Hepatocyte (in vitro differentiated cells): ENCODE results near the gene SLC25A22. TPM values are rescaled to one million over a fixed set of nuclear protein-coding genes. Genes with fewer than 3 reads are reported as not detected.
A peak's percentile ranks its signal among the peaks of the same experiment; 100 is the strongest.

Source experiments
- DNase-seq: peaks from one replicate; pipeline ENCODE4 v3.0.0-alpha.2; 2016; ENCODE audit warnings: low spot score
- H2AFZ ChIP-seq: fragments of 200-600 bp; sonication (generic); 2 replicates; pipeline ENCODE4 v1.6.0; 2016; ENCODE audit warnings: antibody characterized with exemption, mild to moderate bottlenecking
- H3K27ac ChIP-seq: fragments of 200-600 bp; sonication (generic); 2 replicates; pipeline ENCODE4 v1.5.1; 2016; ENCODE audit warnings: mild to moderate bottlenecking
- H3K27me3 ChIP-seq: fragments of 200-600 bp; sonication (generic); 2 replicates; pipeline ENCODE4 v1.6.1; 2016
- H3K36me3 ChIP-seq: fragments of 200-600 bp; sonication (generic); replicated peaks from 2 replicates; pipeline ENCODE4 v1.5.1; 2016; ENCODE audit warnings: low read depth; ENCODE audit not compliant: insufficient read depth
- H3K4me1 ChIP-seq: fragments of 200-600 bp; sonication (generic); 2 replicates; pipeline ENCODE4 v1.5.1; 2016; ENCODE audit warnings: mild to moderate bottlenecking, moderate library complexity; ENCODE audit not compliant: insufficient read depth
- H3K4me2 ChIP-seq: fragments of 200-600 bp; sonication (generic); 2 replicates; pipeline ENCODE4 v1.6.0; 2016
- H3K4me3 ChIP-seq: fragments of 200-600 bp; sonication (generic); 2 replicates; pipeline ENCODE4 v1.5.1; 2016; ENCODE audit warnings: mild to moderate bottlenecking
- H3K79me2 ChIP-seq: fragments of 200-600 bp; sonication (generic); 2 replicates; pipeline ENCODE4 v1.6.0; 2017; ENCODE audit warnings: mild to moderate bottlenecking
- H3K9me2 ChIP-seq: fragments of 200-600 bp; sonication (generic); replicated peaks from 2 replicates; pipeline ENCODE4 v1.6.0; 2017; ENCODE audit warnings: mild to moderate bottlenecking; ENCODE audit not compliant: insufficient read depth
- H3K9me3 ChIP-seq: fragments of 200-600 bp; sonication (generic); 2 replicates; pipeline ENCODE4 v1.5.1; 2016; ENCODE audit warnings: low read depth, mild to moderate bottlenecking
- H4K20me1 ChIP-seq: fragments of 200-600 bp; sonication (generic); 2 replicates; pipeline ENCODE4 v1.6.0; 2016; ENCODE audit warnings: mild to moderate bottlenecking; ENCODE audit not compliant: insufficient read depth, poor library complexity, severe bottlenecking
- CTCF ChIP-seq: fragments of 200-600 bp; sonication (generic); IDR thresholded peaks from 2 replicates; pipeline ENCODE4 v1.5.1; 2016; ENCODE audit warnings: antibody characterized with exemption, mild to moderate bottlenecking; ENCODE audit not compliant: poor library complexity
- EZH2 ChIP-seq: fragments of 200-600 bp; sonication (generic); IDR thresholded peaks from 2 replicates; pipeline ENCODE4 v1.6.1; 2016; ENCODE audit warnings: antibody characterized with exemption, mild to moderate bottlenecking, borderline replicate concordance
- EZH2phosphoT487 ChIP-seq: fragments of 200-600 bp; sonication (generic); IDR thresholded peaks from one replicate; pipeline ENCODE4 v1.6.1; 2018; ENCODE audit warnings: antibody characterized with exemption, mild to moderate bottlenecking, low read depth, moderate library complexity; ENCODE audit not compliant: unreplicated experiment, severe bottlenecking
- WGBS: methylation state at CpG from one replicate; pipeline ENCODE4 v1.1.6; 2016; ENCODE audit warnings: low lambda C conversion rate; ENCODE audit errors: missing lambda C conversion rate; 5-methylcytosine and 5-hydroxymethylcytosine counted together
- polyA plus RNA-seq: library from polyadenylated mRNA; unstranded; fragments of >200 nt; fragmentation: Nextera tagmentation; extraction: Ambion mirVana; gene quantifications from 2 replicates; pipeline ENCODE4 v1.2.1, GENCODE V29; 2016
- total RNA-seq: library from RNA; depleted of rRNA; stranded (reverse); fragments of >200 nt; gene quantifications from 2 replicates; pipeline ENCODE4 v1.2.3, GENCODE V29; 2014

SLC25A22 gene
- total and polyA plus RNA-seq, 2 experiments from 2014 or later = 16.2 to 19.7 TPM

- Histone ChIP-seq H3K9me3 (no peaks in the 10 kb centered on the region), H3K79me2 (peaks cover 24% of the 10 kb centered on the region), H2AFZ (peak overlapping the region; percentile 30), H3K4me3 (peak overlapping the region; percentile 34), H3K27ac (peak overlapping the region; percentile 27), H3K4me2 (peak overlapping the region; percentile 98), H3K27me3 (no peaks in the 10 kb centered on the region), H3K9me2 (no peaks in the 10 kb centered on the region), H3K4me1 (peaks cover 3% of the 10 kb centered on the region), H4K20me1 (no peaks in the 10 kb centered on the region), H3K36me3 (no peaks in the 10 kb centered on the region)
- no peak for DNase-seq
- TF ChIP-seq CTCF = no peak
- no peak for TF ChIP-seq EZH2
- no peak for TF ChIP-seq EZH2phosphoT487
- 40% methylated on average over 18 of the region's 18 CpGs for WGBS
Observed at GRCh38 chr11:804599-804964, 6.5 kb upstream of the SLC25A22 start.

- peak overlapping the region; percentile 27 for H3K27ac ChIP-seq
- 73% methylated on average over 25 of the region's 26 CpGs for WGBS
Observed at GRCh38 chr11:803770-804598, 5.9 kb upstream of the SLC25A22 start.

GRCh38 chr11:803467-803742 lies 5.3 kb upstream of the SLC25A22 start:
- no peaks in the 10 kb centered on the region for H3K27me3 ChIP-seq
- WGBS = 95% methylated on average over 8 of the region's 8 CpGs
- DNase-seq = no peak
- peaks cover 5% of the 10 kb centered on the region for H3K4me1 ChIP-seq
- H3K27ac ChIP-seq = no peak overlapping the region
- no peak for TF ChIP-seq EZH2phosphoT487
- no peak for TF ChIP-seq CTCF
- no peak for TF ChIP-seq EZH2
- H3K4me3 ChIP-seq = no peak overlapping the region
- no peaks in the 10 kb centered on the region for H4K20me1 ChIP-seq
- no peaks in the 10 kb centered on the region for H3K9me3 ChIP-seq
- peaks cover 17% of the 10 kb centered on the region for H3K79me2 ChIP-seq
- peak overlapping the region; percentile 98 for H3K4me2 ChIP-seq
- no peak overlapping the region for H2AFZ ChIP-seq
- H3K9me2 ChIP-seq = no peaks in the 10 kb centered on the region
- H3K36me3 ChIP-seq = no peaks in the 10 kb centered on the region

More at GRCh38 chr11:803770-804598, 5.9 kb upstream of the SLC25A22 start:
- no peak for DNase-seq
- Histone ChIP-seq H3K4me2 (peak overlapping the region; percentile 98), H3K36me3 (no peaks in the 10 kb centered on the region), H2AFZ (no peak overlapping the region), H3K79me2 (peaks cover 23% of the 10 kb centered on the region), H3K27me3 (no peaks in the 10 kb centered on the region), H3K9me3 (no peaks in the 10 kb centered on the region), H3K4me1 (peaks cover 3% of the 10 kb centered on the region), H3K4me3 (no peak overlapping the region), H4K20me1 (no peaks in the 10 kb centered on the region), H3K9me2 (no peaks in the 10 kb centered on the region)
- TF ChIP-seq EZH2phosphoT487 (no peak), EZH2 (no peak)

- H3K4me3 ChIP-seq = no peak overlapping the region
- no peak overlapping the region for H3K4me2 ChIP-seq
- H4K20me1 ChIP-seq = no peaks in the 10 kb centered on the region
- peaks cover 7% of the 10 kb centered on the region for H3K4me1 ChIP-seq
- H3K27ac ChIP-seq = no peak overlapping the region
- no peaks in the 10 kb centered on the region for H3K27me3 ChIP-seq
- TF ChIP-seq CTCF (no peak), EZH2 (no peak), EZH2phosphoT487 (no peak)
- no peaks in the 10 kb centered on the region for H3K9me2 ChIP-seq
- DNase-seq = no peak
- H3K9me3 ChIP-seq = no peaks in the 10 kb centered on the region
- no peak overlapping the region for H2AFZ ChIP-seq
- H3K79me2 ChIP-seq = peaks cover 12% of the 10 kb centered on the region
- whole genome bisulfite sequencing = 93% methylated on average over 28 of the region's 28 CpGs
- H3K36me3 ChIP-seq = no peaks in the 10 kb centered on the region
Observed at GRCh38 chr11:802693-803466, 4.8 kb upstream of the SLC25A22 start.
